Liver (tissue), 9 donors: ENCODE results near the gene KRTAP10-2. TPM values are rescaled to one million over a fixed set of nuclear protein-coding genes. Genes with fewer than 3 reads are reported as not detected.

Experiments
- DNase-seq: peaks from one replicate; pipeline ENCODE4 v3.0.0-alpha.2; 2017; ENCODE audit warnings: low spot score
- H3K27ac ChIP-seq, 2 donors: one replicate each; pipeline ENCODE4 v1.7.0; 2013; ENCODE audit warnings: inconsistent platforms in 2 of 2, low read length in 2 of 2, control low read depth in 1 of 2, low read depth in 1 of 2, mild to moderate bottlenecking in 1 of 2
- H3K27me3 ChIP-seq, 4 donors: one replicate each; pipeline versions ENCODE4 v1.6.1 to v1.7.0; 2013; ENCODE audit warnings: low read length in 3 of 4, inconsistent platforms in 1 of 4, mild to moderate bottlenecking in 1 of 4, moderate library complexity in 1 of 4; ENCODE audit not compliant: control insufficient read depth in 4 of 4, insufficient read depth in 4 of 4
- H3K36me3 ChIP-seq, 4 donors: one replicate each; pipeline versions ENCODE4 v1.6.1 to v1.7.0; 2013; ENCODE audit warnings: low read length in 3 of 4, mild to moderate bottlenecking in 3 of 4, low read depth in 1 of 4, moderate library complexity in 1 of 4; ENCODE audit not compliant: control insufficient read depth in 4 of 4, insufficient read depth in 3 of 4
- H3K4me1 ChIP-seq, 4 donors: one replicate each; pipeline versions ENCODE4 v1.6.1 to v1.7.0; 2013; ENCODE audit warnings: low read length in 3 of 4, mild to moderate bottlenecking in 3 of 4, moderate library complexity in 1 of 4; ENCODE audit not compliant: control insufficient read depth in 4 of 4, insufficient read depth in 4 of 4
- H3K4me3 ChIP-seq, 3 donors: one replicate each; pipeline versions ENCODE4 v1.6.1 to v1.7.0; 2013; ENCODE audit warnings: low read length in 3 of 3, control low read depth in 1 of 3, low read depth in 1 of 3, mild to moderate bottlenecking in 1 of 3
- H3K9ac ChIP-seq, 2 donors: one replicate each; pipeline ENCODE4 v1.7.0; 2013; ENCODE audit warnings: low read length in 2 of 2, mild to moderate bottlenecking in 2 of 2, moderate library complexity in 2 of 2, control low read depth in 1 of 2, low read depth in 1 of 2
- H3K9me3 ChIP-seq, 4 donors: one replicate each; pipeline versions ENCODE4 v1.6.1 to v1.7.0; 2013; ENCODE audit warnings: low read length in 3 of 4; ENCODE audit not compliant: control insufficient read depth in 4 of 4
- ATF3 ChIP-seq: IDR thresholded peaks from 2 replicates; pipeline ENCODE4 v1.6.1; 2016; ENCODE audit warnings: antibody characterized with exemption
- EGR1 ChIP-seq, 2 donors: IDR thresholded peaks; 2 replicates each; pipeline ENCODE4 v1.6.1; 2016 to 2018; ENCODE audit warnings: antibody characterized with exemption in 2 of 2, low read depth in 2 of 2
- FOXA1 ChIP-seq: IDR thresholded peaks from 2 replicates; pipeline ENCODE4 v1.6.1; 2016; ENCODE audit warnings: antibody characterized with exemption
- FOXA2 ChIP-seq: IDR thresholded peaks from 2 replicates; pipeline ENCODE4 v1.6.1; 2016; ENCODE audit warnings: antibody characterized with exemption
- GABPA ChIP-seq, 2 donors: IDR thresholded peaks in 1 of 2; conservative IDR thresholded peaks in 1 of 2; 2 replicates each; pipeline ENCODE4 v1.6.1; 2016; ENCODE audit warnings: antibody characterized with exemption in 2 of 2, mild to moderate bottlenecking in 1 of 2, moderate library complexity in 1 of 2
- HNF4A ChIP-seq, 2 donors: conservative IDR thresholded peaks; 2 replicates each; pipeline ENCODE4 v1.6.1; 2016; ENCODE audit warnings: antibody characterized with exemption in 2 of 2, mild to moderate bottlenecking in 2 of 2
- HNF4G ChIP-seq: IDR thresholded peaks from 2 replicates; pipeline ENCODE4 v1.6.1; 2016; ENCODE audit warnings: antibody characterized with exemption
- JUND ChIP-seq, 2 donors: IDR thresholded peaks; 2 replicates each; pipeline ENCODE4 v1.6.1; 2016; ENCODE audit warnings: antibody characterized with exemption in 2 of 2
- MAX ChIP-seq: IDR thresholded peaks from 2 replicates; pipeline ENCODE4 v1.6.1; 2016; ENCODE audit warnings: antibody characterized with exemption
- NR2F2 ChIP-seq: IDR thresholded peaks from 2 replicates; pipeline ENCODE4 v1.6.1; 2016; ENCODE audit warnings: antibody characterized with exemption
- RAD21 ChIP-seq, 2 donors: IDR thresholded peaks; 2 replicates each; pipeline ENCODE4 v1.6.1; 2016; ENCODE audit warnings: antibody characterized with exemption in 2 of 2, mild to moderate bottlenecking in 2 of 2
- RXRA ChIP-seq, 2 donors: IDR thresholded peaks; 2 replicates each; pipeline ENCODE4 v1.6.1; 2017 to 2018; ENCODE audit warnings: antibody characterized with exemption in 2 of 2, mild to moderate bottlenecking in 1 of 2
- SP1 ChIP-seq: IDR thresholded peaks from 2 replicates; pipeline ENCODE4 v1.6.1; 2018; ENCODE audit warnings: antibody characterized with exemption, mild to moderate bottlenecking
- TAF1 ChIP-seq: conservative IDR thresholded peaks from 2 replicates; pipeline ENCODE4 v1.6.1; 2016; ENCODE audit warnings: antibody characterized with exemption, mild to moderate bottlenecking
- YY1 ChIP-seq: IDR thresholded peaks from 2 replicates; pipeline ENCODE4 v1.6.1; 2016; ENCODE audit warnings: antibody characterized with exemption, mild to moderate bottlenecking
- WGBS: extraction: QIAGEN DNeasy Blood & Tissue Kit; methylation state at CpG from one replicate; pipeline ENCODE4 v1.1.7; 2013; 5-methylcytosine and 5-hydroxymethylcytosine counted together
- polyA plus RNA-seq, 2 donors: library from polyadenylated mRNA; stranded (reverse) in 1 of 2; unstranded in 1 of 2; fragments of 200-250 nt in 1 of 2; fragments of >200 nt in 1 of 2; fragmentation: Nextera tagmentation in 1 of 2; extraction: Ambion mirVana in 1 of 2; gene quantifications; one replicate each; pipeline versions ENCODE4 v1.2.1 to v1.2.3, GENCODE V29; 2013 to 2015
- total RNA-seq, 2 donors: library from RNA; depleted of rRNA; stranded (reverse); fragments of >200 nt; gene quantifications; one replicate each; pipeline ENCODE4 v1.2.3, GENCODE V29; 2014
- TF ChIP-seq, protein P1 (sequence below): fragments of 150-350 bp; IDR thresholded peaks from 2 replicates; pipeline ENCODE4 v1.5.1; 2017; ENCODE audit warnings: improper control_type of control experiment, low read depth, low read length; ENCODE audit not compliant: missing input control
- TF ChIP-seq, protein P2 (sequence below): IDR thresholded peaks from 2 replicates; pipeline ENCODE4 v1.6.1; 2016; ENCODE audit warnings: antibody characterized with exemption, mild to moderate bottlenecking
- TF ChIP-seq, protein P3 (sequence below): IDR thresholded peaks from 2 replicates; pipeline ENCODE4 v1.6.1; 2016; ENCODE audit warnings: antibody characterized with exemption
- donor health status: healthy.
- donor health status: healthy.
- donor health status: healthy.
- donor health status: healthy.
- donor health status: healthy.

KRTAP10-2 gene
- total and polyA plus RNA-seq, 4 donors, result not detected

DNA sequence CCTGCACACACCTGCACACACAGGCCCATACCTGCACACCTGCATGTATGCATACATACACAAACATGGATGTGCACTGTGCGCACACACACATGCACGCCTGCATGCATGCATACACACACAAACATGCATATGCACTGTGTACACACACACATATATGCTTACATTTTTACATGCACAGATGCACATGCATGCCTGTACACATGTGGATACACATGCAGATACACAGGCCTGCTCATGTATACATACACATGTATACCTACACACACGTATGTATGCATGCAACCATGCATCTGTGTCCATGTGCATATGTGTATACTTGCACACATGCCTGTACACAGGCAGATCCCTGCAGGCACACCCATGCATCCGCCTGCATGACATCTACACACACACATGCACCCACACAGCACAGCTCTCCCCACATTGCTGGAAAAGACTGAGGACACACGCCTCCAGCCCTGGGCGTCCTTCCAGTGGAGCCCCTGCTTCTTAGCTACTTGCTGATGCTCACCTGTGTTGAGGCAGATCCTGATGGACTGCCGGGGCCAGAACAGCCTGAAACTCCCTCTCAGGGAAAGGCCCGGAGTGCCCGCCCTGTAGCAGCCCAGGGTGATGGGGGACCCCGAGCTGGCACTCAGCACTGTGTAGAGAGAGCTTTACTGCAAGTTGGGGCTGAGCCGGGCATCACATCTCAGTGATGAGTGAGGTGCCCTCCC lies 39.9 kb downstream of the KRTAP10-2 start:
- TF ChIP-seq, protein P1, sequence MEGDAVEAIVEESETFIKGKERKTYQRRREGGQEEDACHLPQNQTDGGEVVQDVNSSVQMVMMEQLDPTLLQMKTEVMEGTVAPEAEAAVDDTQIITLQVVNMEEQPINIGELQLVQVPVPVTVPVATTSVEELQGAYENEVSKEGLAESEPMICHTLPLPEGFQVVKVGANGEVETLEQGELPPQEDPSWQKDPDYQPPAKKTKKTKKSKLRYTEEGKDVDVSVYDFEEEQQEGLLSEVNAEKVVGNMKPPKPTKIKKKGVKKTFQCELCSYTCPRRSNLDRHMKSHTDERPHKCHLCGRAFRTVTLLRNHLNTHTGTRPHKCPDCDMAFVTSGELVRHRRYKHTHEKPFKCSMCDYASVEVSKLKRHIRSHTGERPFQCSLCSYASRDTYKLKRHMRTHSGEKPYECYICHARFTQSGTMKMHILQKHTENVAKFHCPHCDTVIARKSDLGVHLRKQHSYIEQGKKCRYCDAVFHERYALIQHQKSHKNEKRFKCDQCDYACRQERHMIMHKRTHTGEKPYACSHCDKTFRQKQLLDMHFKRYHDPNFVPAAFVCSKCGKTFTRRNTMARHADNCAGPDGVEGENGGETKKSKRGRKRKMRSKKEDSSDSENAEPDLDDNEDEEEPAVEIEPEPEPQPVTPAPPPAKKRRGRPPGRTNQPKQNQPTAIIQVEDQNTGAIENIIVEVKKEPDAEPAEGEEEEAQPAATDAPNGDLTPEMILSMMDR, result no peak
- TF ChIP-seq RAD21 (IDR thresholded peaks at IDR 0.05) (no peak), NR2F2 (no peak), SP1 (no peak), TAF1 (no peak), HNF4A (conservative IDR thresholded peaks at IDR 0.05) (no peak), HNF4G (no peak), YY1 (no peak), FOXA1 (no peak), ATF3 (no peak), FOXA2 (no peak), RXRA (IDR thresholded peaks at IDR 0.05) (no peak), JUND (IDR thresholded peaks at IDR 0.05) (no peak), MAX (no peak), EGR1 (IDR thresholded peaks at IDR 0.05; ENCODE audit: low read depth in 2 of 2) (no peak), GABPA (IDR thresholded peaks at IDR 0.05 in 1 of 2, conservative IDR thresholded peaks at IDR 0.05 in 1 of 2) (no peak)
- TF ChIP-seq, protein P2, sequence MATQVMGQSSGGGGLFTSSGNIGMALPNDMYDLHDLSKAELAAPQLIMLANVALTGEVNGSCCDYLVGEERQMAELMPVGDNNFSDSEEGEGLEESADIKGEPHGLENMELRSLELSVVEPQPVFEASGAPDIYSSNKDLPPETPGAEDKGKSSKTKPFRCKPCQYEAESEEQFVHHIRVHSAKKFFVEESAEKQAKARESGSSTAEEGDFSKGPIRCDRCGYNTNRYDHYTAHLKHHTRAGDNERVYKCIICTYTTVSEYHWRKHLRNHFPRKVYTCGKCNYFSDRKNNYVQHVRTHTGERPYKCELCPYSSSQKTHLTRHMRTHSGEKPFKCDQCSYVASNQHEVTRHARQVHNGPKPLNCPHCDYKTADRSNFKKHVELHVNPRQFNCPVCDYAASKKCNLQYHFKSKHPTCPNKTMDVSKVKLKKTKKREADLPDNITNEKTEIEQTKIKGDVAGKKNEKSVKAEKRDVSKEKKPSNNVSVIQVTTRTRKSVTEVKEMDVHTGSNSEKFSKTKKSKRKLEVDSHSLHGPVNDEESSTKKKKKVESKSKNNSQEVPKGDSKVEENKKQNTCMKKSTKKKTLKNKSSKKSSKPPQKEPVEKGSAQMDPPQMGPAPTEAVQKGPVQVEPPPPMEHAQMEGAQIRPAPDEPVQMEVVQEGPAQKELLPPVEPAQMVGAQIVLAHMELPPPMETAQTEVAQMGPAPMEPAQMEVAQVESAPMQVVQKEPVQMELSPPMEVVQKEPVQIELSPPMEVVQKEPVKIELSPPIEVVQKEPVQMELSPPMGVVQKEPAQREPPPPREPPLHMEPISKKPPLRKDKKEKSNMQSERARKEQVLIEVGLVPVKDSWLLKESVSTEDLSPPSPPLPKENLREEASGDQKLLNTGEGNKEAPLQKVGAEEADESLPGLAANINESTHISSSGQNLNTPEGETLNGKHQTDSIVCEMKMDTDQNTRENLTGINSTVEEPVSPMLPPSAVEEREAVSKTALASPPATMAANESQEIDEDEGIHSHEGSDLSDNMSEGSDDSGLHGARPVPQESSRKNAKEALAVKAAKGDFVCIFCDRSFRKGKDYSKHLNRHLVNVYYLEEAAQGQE, result no peak
- TF ChIP-seq, protein P3, sequence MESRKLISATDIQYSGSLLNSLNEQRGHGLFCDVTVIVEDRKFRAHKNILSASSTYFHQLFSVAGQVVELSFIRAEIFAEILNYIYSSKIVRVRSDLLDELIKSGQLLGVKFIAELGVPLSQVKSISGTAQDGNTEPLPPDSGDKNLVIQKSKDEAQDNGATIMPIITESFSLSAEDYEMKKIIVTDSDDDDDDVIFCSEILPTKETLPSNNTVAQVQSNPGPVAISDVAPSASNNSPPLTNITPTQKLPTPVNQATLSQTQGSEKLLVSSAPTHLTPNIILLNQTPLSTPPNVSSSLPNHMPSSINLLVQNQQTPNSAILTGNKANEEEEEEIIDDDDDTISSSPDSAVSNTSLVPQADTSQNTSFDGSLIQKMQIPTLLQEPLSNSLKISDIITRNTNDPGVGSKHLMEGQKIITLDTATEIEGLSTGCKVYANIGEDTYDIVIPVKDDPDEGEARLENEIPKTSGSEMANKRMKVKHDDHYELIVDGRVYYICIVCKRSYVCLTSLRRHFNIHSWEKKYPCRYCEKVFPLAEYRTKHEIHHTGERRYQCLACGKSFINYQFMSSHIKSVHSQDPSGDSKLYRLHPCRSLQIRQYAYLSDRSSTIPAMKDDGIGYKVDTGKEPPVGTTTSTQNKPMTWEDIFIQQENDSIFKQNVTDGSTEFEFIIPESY, result no peak
- no peak for DNase-seq
- Histone ChIP-seq H3K27me3 (no peaks in the 10 kb centered on the region), H3K9ac (no peak overlapping the region), H3K36me3 (no peaks in the 10 kb centered on the region), H3K4me3 (no peak overlapping the region), H3K27ac (no peak overlapping the region), H3K9me3 (no peaks in the 10 kb centered on the region), H3K4me1 (peaks cover 0 to 29% (median 16%) of the 10 kb centered on the region in 4 donors)
- 91% methylated on average over 11 of the region's 11 CpGs for WGBS
